ENCODE results near the gene LRRC45. TPM values are rescaled to one million over a fixed set of nuclear protein-coding genes. Genes with fewer than 3 reads are reported as not detected.

LRRC45 gene
- total RNA-seq, 1 experiment from 2014 or later = 40.1 TPM

GRCh38 chr17:81980122-81980521 lies 43.0 kb upstream of the LRRC45 start:
- intact Hi-C loops (cut with micrococcal nuclease) = no loop called here
- DNase-seq (ENCODE audit: low read depth, low spot score) (no peak), ATAC-seq (no peak)
- ChIA-PET RAD21 (ENCODE audit: low non-redundant PET in 1 of 2, low total read pairs in 2 of 2, uncharacterized antibody in 2 of 2, unreplicated experiment in 2 of 2) (interaction anchor here in 1 of 2 experiments (0.6 kb wide), 1 partner anchor 19 kb away, joined by 3 read pairs; no protein-coding TSS in a partner anchor), POLR2A (no interaction called here), CTCF (no interaction called here)
- Histone ChIP-seq H3K9me3 (ENCODE audit: control insufficient read depth in 1 of 2, insufficient read depth in 1 of 2, low read depth in 1 of 2, low read length in 2 of 2) (no peaks in the 10 kb centered on the region), H3K27ac (ENCODE audit: low read depth, low read length) (no peak overlapping the region), H3K4me3 (replicated peaks in 1 of 2; ENCODE audit: low read depth in 1 of 2, low read length in 2 of 2) (no peak overlapping the region), H3K9ac (ENCODE audit: low read length) (no peak overlapping the region), H4K20me1 (ENCODE audit: insufficient read depth) (no peaks in the 10 kb centered on the region), H2AFZ (ENCODE audit: low read depth, low read length, poor library complexity, severe bottlenecking) (no peak overlapping the region), H3K4me1 (ENCODE audit: control insufficient read depth in 1 of 2, insufficient read depth in 2 of 2, low read length in 2 of 2) (peaks cover 12 to 41% of the 10 kb centered on the region in 2 experiments), H3K27me3 (ENCODE audit: insufficient read depth, low read length) (no peaks in the 10 kb centered on the region), H3K36me3 (ENCODE audit: control insufficient read depth in 1 of 2, insufficient read depth in 2 of 2, low read length in 2 of 2) (peaks cover 9 to 15% of the 10 kb centered on the region in 2 experiments; a peak in 3 of 4 replicates), H3K4me2 (ENCODE audit: low read length) (no peak overlapping the region), H3K9me2 (ENCODE audit: insufficient read depth) (no peaks in the 10 kb centered on the region), H3K79me2 (ENCODE audit: insufficient read depth, low read length) (no peaks in the 10 kb centered on the region; the same call in 1 of the 2 replicates)
- no TSS peak for BruUV-seq (replicated peaks)
- TF ChIP-seq RAD21 (IDR thresholded peaks at IDR 0.05; ENCODE audit: low read depth) = no peak
- no peak for TF ChIP-seq CEBPB (IDR thresholded peaks at IDR 0.05; ENCODE audit: low read depth)
- no peak for TF ChIP-seq SP1 (IDR thresholded peaks at IDR 0.05; ENCODE audit: low read depth)
- TF ChIP-seq TCF7L2 (IDR thresholded peaks at IDR 0.05; ENCODE audit: borderline replicate concordance, extremely low read depth, insufficient read depth, insufficient read length) = no peak
- TF ChIP-seq POLR2A (IDR thresholded peaks at IDR 0.05; ENCODE audit: borderline replicate concordance, extremely low read depth, insufficient read depth, insufficient read length) = no peak

- no TSS peak for BruUV-seq (replicated peaks)
- H2AFZ ChIP-seq (ENCODE audit: low read depth, low read length, poor library complexity, severe bottlenecking) = no peak overlapping the region
- no peak for ATAC-seq
- no peak overlapping the region for H3K4me2 ChIP-seq (ENCODE audit: low read length)
- no peaks in the 10 kb centered on the region for H4K20me1 ChIP-seq (ENCODE audit: insufficient read depth)
- ChIA-PET RAD21 (ENCODE audit: low non-redundant PET in 1 of 2, low total read pairs in 2 of 2, uncharacterized antibody in 2 of 2, unreplicated experiment in 2 of 2) (no interaction called here), CTCF (no interaction called here), POLR2A (no interaction called here)
- DNase-seq (ENCODE audit: low read depth, low spot score) = no peak
- intact Hi-C loops (cut with micrococcal nuclease) = no loop called here
- H3K9me2 ChIP-seq (ENCODE audit: insufficient read depth) = no peaks in the 10 kb centered on the region
- no peak overlapping the region for H3K27ac ChIP-seq (ENCODE audit: low read depth, low read length)
- H3K9me3 ChIP-seq (ENCODE audit: control insufficient read depth in 1 of 2, insufficient read depth in 1 of 2, low read depth in 1 of 2, low read length in 2 of 2) = no peaks in the 10 kb centered on the region
- H3K36me3 ChIP-seq (ENCODE audit: control insufficient read depth in 1 of 2, insufficient read depth in 2 of 2, low read length in 2 of 2) = peaks cover 16 to 22% of the 10 kb centered on the region in 2 experiments
- H3K4me3 ChIP-seq (replicated peaks in 1 of 2; ENCODE audit: low read depth in 1 of 2, low read length in 2 of 2) = no peak overlapping the region
- peaks cover 12 to 41% of the 10 kb centered on the region in 2 experiments for H3K4me1 ChIP-seq (ENCODE audit: control insufficient read depth in 1 of 2, insufficient read depth in 2 of 2, low read length in 2 of 2)
- H3K9ac ChIP-seq (ENCODE audit: low read length) = no peak overlapping the region
- H3K79me2 ChIP-seq (ENCODE audit: insufficient read depth, low read length) = no peaks in the 10 kb centered on the region; the same call in 1 of the 2 replicates
- H3K27me3 ChIP-seq (ENCODE audit: insufficient read depth, low read length) = no peaks in the 10 kb centered on the region
- TF ChIP-seq EZH2phosphoT487 (IDR thresholded peaks at IDR 0.05; ENCODE audit: borderline replicate concordance) (no peak), CTCF (IDR thresholded peaks at IDR 0.05 in 2 of 3, conservative IDR thresholded peaks at IDR 0.05 in 1 of 3; ENCODE audit: borderline replicate concordance in 1 of 3, insufficient read depth in 1 of 3, low read depth in 2 of 3, low read length in 2 of 3) (no peak), FOSL1 (IDR thresholded peaks at IDR 0.05; ENCODE audit: low read depth) (no peak), SP1 (IDR thresholded peaks at IDR 0.05; ENCODE audit: low read depth) (no peak), POLR2A (IDR thresholded peaks at IDR 0.05; ENCODE audit: borderline replicate concordance, extremely low read depth, insufficient read depth, insufficient read length) (no peak), POLR2AphosphoS5 (IDR thresholded peaks at IDR 0.05; ENCODE audit: low read depth, low read length) (no peak), ZBTB33 (IDR thresholded peaks at IDR 0.05; ENCODE audit: extremely low read depth, insufficient replicate concordance, low read length) (no peak), RAD21 (IDR thresholded peaks at IDR 0.05; ENCODE audit: low read depth) (no peak), ELF1 (IDR thresholded peaks at IDR 0.05; ENCODE audit: borderline replicate concordance, low read depth) (no peak), SIN3A (IDR thresholded peaks at IDR 0.05; ENCODE audit: low read depth) (no peak), EZH2 (IDR thresholded peaks at IDR 0.05) (no peak), SRF (IDR thresholded peaks at IDR 0.05; ENCODE audit: low read depth) (no peak), ATF3 (IDR thresholded peaks at IDR 0.05) (no peak), YY1 (IDR thresholded peaks at IDR 0.05; ENCODE audit: extremely low read depth, insufficient replicate concordance, low read depth, low read length) (no peak)
These were observed 42.3 kb upstream of the LRRC45 start for GRCh38 chr17:81980707-81981343.
